HG02623 (cell line): ENCODE measurements around the gene AP1B1.

Experiments
- ATAC-seq: cut with Tn5 transposase; IDR thresholded peaks from one replicate; pipeline ENCODE4 v1.9.1; 2021; ENCODE audit warnings: moderate library complexity; ENCODE audit not compliant: unreplicated experiment

Gene AP1B1

DNA sequence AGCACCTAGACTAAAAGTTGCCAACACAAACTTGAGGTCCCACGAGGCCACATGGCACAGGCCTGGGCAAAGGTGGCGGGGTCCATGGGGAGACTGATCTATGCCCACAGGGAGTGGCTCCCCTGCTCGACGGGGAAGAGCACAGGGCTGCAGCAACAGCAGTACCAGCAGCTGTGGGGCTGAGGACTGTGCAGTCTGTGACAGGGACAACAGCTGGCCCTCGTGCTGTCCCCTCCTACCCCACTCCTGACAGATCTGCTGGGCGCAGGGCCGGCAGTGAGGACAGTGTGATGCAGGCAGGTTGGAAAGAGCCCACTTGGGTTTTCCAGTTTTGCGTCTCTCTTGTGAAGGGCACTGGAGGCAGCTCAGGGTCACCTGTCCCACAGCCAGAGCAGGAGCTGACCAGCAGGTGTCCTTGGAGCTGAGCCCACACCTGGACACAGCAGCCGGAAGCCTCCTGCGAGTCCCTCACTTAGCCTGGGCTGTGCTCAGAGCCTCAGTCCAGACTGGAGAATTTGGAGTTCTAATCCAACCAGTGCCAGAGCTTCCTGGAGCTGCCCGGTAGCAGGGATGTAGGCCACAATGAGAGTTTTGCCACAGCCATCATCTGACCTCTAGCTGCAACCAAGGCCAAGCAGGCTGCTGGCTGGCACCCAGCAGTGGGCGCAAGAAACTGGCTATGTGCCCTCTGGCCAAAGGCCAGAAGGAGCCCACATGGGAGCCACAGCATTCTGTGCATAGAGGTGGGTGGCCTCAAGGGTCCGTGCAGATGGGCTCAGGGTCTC lies 85.5 kb downstream of the AP1B1 start:
- ATAC-seq = no peak

GRCh38 chr22:29302402-29302680 lies 86.0 kb downstream of the AP1B1 start:
- ATAC-seq = no peak

DNA sequence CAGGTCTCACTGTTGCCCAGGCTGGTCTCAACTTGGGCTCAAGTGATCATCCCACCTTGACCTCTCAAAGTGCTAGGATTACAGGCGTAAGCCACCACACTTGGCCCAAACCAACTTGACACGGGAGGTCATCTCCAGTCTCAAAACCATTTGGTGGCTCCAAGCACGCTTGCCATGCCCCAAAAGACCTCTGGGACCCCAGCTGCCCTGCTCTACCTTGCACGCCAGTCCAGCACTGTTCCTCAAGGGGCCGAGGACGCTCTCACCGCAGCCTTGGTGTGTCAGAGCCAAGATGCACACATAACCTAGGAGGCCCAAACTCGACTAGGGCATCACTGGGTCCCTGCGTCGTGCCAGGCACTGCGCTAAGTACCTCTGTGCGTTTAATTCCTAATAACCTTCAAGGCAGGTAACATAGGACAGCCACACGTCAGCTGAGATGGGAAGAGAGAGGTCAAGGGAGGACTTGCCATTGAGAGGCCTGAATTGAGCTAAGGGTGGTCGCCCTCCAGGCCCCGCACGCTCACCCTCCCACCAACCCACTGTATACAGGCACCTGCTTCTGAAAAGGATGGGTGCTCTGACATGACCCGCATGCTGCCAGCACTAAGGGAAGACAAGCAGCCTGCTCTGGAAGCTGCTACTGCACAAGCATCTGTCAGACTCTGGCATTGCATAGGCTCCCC lies 86.5 kb downstream of the AP1B1 start:
- ATAC-seq = no peak

DNA sequence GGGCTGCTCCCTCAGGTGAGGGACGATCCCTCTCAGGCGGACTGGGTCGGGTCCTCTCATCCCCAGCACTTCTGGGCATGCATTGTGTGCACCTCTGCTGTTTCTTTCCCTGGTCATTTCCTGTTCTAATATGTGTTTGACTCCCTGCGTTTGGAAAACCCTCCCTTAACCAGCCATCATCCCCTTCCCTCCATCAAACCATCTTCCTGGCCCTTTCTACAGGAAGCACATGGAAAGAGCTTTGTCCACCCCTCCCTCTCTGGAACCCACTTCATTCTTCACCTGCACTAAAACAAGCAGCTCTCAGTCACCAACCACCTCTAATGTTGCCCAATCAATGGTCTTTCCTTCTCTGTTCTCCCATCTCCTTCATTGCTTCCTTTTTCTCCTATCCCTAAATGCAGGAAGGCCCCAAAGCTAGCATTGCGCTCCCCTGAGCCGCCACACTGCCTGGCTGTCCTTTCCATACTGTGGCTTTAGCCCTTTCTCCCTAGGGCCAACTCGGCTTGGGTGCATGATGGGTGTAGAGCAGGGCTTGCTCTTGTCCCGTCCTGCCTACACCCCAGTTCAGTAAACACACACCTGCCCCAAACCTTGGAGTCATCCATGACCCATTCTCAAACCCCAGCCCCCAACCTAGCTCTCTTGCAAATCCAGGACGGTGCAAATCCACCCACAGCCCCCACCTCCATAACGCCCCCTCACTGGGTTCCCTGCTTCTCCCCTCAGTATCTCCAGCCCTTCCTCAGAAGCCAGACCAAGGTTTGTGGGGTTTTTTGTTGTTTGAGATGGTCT lies 87.4 kb downstream of the AP1B1 start:
- no peak for ATAC-seq

DNA sequence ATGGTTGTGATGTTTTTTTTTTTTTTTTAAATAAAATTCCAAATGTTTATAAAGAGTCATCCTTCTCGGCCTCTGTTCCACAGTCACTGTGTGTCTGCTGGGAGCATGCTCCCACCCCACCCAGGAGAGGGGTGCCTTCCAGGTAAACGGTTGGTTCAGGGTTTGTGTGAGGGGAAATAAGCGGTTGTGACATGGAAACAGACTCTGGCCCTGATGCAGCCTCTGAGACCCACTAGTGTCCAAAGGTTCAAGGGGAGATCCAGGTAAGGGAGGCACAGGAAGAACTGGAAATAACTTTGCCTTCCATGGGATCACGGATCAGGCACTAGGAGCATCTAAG lies 87.9 kb downstream of the AP1B1 start:
- ATAC-seq = no peak

DNA sequence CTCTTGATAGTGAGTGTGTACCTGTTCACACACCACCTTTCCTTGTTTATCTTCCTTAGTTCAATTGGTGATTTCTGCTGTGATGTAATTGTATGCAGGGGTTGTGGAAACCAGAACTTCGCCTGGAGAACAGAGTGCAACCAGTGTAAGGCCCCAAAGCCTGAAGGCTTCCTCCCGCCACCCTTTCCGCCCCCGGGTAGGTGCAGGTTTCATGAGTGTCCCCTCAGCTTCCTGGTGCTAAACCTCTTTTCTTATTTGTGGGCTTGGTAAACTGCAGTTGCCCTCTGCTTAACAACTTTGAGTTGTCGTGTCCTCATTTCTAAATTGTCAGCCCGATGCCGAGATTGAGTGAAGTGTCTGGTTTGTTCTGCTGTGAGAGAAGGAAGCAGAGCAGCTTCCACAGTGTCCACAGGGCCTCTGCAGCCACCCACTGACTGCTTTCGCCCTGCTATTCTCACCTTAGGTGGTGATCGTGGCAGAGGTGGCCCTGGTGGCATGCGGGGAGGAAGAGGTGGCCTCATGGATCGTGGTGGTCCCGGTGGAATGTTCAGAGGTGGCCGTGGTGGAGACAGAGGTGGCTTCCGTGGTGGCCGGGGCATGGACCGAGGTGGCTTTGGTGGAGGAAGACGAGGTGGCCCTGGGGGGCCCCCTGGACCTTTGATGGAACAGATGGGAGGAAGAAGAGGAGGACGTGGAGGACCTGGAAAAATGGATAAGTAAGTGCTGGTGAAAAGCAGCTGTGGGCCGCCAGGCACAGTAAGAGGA lies 89.1 kb downstream of the AP1B1 start:
- ATAC-seq = no peak

GRCh38 chr22:29298641-29299040 lies 89.7 kb downstream of the AP1B1 start:
- ATAC-seq = no peak

GRCh38 chr22:29292379-29292778 lies 96.0 kb downstream of the AP1B1 start:
- ATAC-seq = no peak

- ATAC-seq = no peak
Measured at GRCh38 chr22:29291215-29291614, 97.2 kb downstream of the AP1B1 start.

DNA sequence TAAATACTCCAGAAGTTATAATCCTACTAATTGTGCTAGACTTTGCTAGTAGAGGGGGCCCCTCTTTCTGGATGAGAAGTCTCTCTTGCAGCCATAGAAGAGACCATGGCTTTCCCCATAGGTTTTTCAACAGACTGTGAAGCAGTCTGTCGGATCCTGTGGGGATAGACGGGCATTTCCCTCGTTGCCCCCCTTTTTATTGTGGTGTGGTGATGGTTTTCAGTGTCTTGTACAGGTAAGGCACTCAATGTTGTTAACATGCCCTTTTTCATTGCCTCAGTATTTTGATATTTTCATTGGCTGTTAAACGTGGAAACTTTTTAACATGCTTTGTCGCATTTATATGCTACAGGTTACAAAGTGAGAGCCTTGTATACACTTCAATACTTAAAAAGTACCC lies 98.3 kb downstream of the AP1B1 start:
- ATAC-seq = no peak

- ATAC-seq = no peak
Measured at GRCh38 chr22:29288837-29289236, 99.5 kb downstream of the AP1B1 start.

GRCh38 chr22:29284196-29284595 lies 104.2 kb downstream of the AP1B1 start:
- no peak for ATAC-seq

DNA sequence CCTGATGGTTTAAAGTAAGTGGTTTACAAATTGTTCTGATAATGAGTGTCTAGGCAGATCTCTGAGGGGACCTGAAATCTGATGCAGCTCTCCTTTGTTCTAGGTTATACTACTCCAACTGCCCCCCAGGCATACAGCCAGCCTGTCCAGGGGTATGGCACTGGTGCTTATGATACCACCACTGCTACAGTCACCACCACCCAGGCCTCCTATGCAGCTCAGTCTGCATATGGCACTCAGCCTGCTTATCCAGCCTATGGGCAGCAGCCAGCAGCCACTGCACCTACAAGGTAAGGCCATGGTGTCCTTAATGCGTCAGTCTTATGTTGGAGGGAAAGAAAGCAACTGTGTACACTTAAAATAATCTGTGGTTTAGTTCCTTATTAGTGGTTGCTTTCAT lies 110.4 kb downstream of the AP1B1 start:
- no peak for ATAC-seq
